ENCODE results near the gene GRAP2.

- TF ChIP-seq CTCF (conservative IDR thresholded peaks at IDR 0.05; ENCODE audit: low read depth, low read length) = no peak
- no peak for TF ChIP-seq EZH2phosphoT487 (IDR thresholded peaks at IDR 0.05; ENCODE audit: borderline replicate concordance, low read length)
Measured at GRCh38 chr22:39946126-39946502, 45.2 kb downstream of the GRAP2 start.

All from PC-3 (cell line).